Panc1 (cell line): Measurements from ENCODE around the gene NKD1. TPM values are rescaled to one million over a fixed set of nuclear protein-coding genes. Genes with fewer than 3 reads are reported as not detected.

Experiments
- ATAC-seq: fragments of 200-7000 bp; cut with Tn5 transposase; 2 replicates; pipeline ENCODE4 v1.9.1; 2020; ENCODE audit warnings: mild to moderate bottlenecking, moderate library complexity
- BruUV-seq: library from RNA; stranded (reverse); fragments of 400-500 nt; replicated peaks from 2 replicates; lab custom pipeline; 2021; lab: Mats Ljungman, UMichigan
- CTCF ChIA-PET: fragments of 300-600 bp; sonication (Branson Sonifier 250); formaldehyde crosslinking; loops from one replicate; lab custom pipeline; 2022; ENCODE audit warnings: antibody characterized with exemption; lab: Charles Lee
- POLR2A ChIA-PET: fragments of 300-600 bp; sonication (Branson Sonifier 250); formaldehyde crosslinking; loops from one replicate; lab custom pipeline; 2022; ENCODE audit warnings: antibody characterized with exemption; lab: Charles Lee
- DNase-seq: peaks from one replicate; pipeline ENCODE4 v3.0.0-alpha.2; 2010; ENCODE audit warnings: low read depth, low spot score
- H3K27ac ChIP-seq: 2 replicates; pipeline ENCODE4 v1.5.1; 2011; ENCODE audit warnings: mild to moderate bottlenecking, low read length, inconsistent platforms
- H3K27me3 ChIP-seq: fragments of 200-500 bp; sonication (Bioruptor generic); 2 replicates; pipeline ENCODE4 v1.6.0; 2014; ENCODE audit warnings: low read length, inconsistent platforms; ENCODE audit not compliant: control insufficient read depth, insufficient read depth
- H3K36me3 ChIP-seq: fragments of 200-500 bp; sonication (Bioruptor generic); 2 replicates; pipeline ENCODE4 v1.5.1; 2014; ENCODE audit warnings: inconsistent platforms, mild to moderate bottlenecking, low read length, moderate library complexity; ENCODE audit not compliant: control insufficient read depth, insufficient read depth
- H3K4me1 ChIP-seq: 2 replicates; pipeline ENCODE4 v1.5.1; 2011; ENCODE audit warnings: inconsistent platforms, mild to moderate bottlenecking, low read length, moderate library complexity; ENCODE audit not compliant: control insufficient read depth, insufficient read depth
- H3K4me3 ChIP-seq, 2 experiments: 2 replicates each; pipeline ENCODE4 v1.5.1; 2011 to 2012; ENCODE audit warnings: low read depth in 2 of 2, low read length in 2 of 2, mild to moderate bottlenecking in 2 of 2, inconsistent platforms in 1 of 2, moderate library complexity in 1 of 2
- H3K9me3 ChIP-seq: fragments of 200-500 bp; sonication (Bioruptor generic); 2 replicates; pipeline ENCODE4 v1.5.1; 2014; ENCODE audit warnings: low read depth, mild to moderate bottlenecking, inconsistent platforms, low read length, moderate library complexity; ENCODE audit not compliant: control insufficient read depth, insufficient read depth
- CTCF ChIP-seq: fragments of 450-650 bp; IDR thresholded peaks from 2 replicates; pipeline ENCODE4 v1.5.1; 2017; ENCODE audit warnings: mild to moderate bottlenecking
- POLR2AphosphoS5 ChIP-seq: IDR thresholded peaks from 2 replicates; pipeline ENCODE4 v1.6.1; 2012; ENCODE audit warnings: mild to moderate bottlenecking, low read depth, low read length, moderate library complexity
- REST ChIP-seq, 2 experiments: IDR thresholded peaks; 2 replicates each; pipeline ENCODE4 v1.6.1; 2011 to 2012; ENCODE audit warnings: low read depth in 2 of 2, control low read depth in 1 of 2, low read length in 1 of 2, mild to moderate bottlenecking in 1 of 2, moderate library complexity in 1 of 2; ENCODE audit not compliant: insufficient read depth in 1 of 2
- SIN3A ChIP-seq: IDR thresholded peaks from 2 replicates; pipeline ENCODE4 v1.6.1; 2012; ENCODE audit warnings: low read depth, mild to moderate bottlenecking, low read length, moderate library complexity, borderline replicate concordance; ENCODE audit not compliant: insufficient read depth
- TCF7L2 ChIP-seq: IDR thresholded peaks from 2 replicates; pipeline ENCODE4 v1.6.1; 2011; ENCODE audit warnings: mild to moderate bottlenecking, low read depth, low read length, inconsistent platforms
- in situ Hi-C: cut with HindIII; loops from 2 replicates; pipeline ENCODE4 v1.10.0; 2016; ENCODE audit warnings: low sequenced_read_pairs, low pct_unique_long_range_greater_than_20kb
- intact Hi-C: fragments of 100-400 bp; cut with micrococcal nuclease; formaldehyde crosslinking; loops from one replicate; pipeline ENCODE4 v1.10.0; 2022; ENCODE audit not compliant: unreplicated experiment
- total RNA-seq: library from RNA; stranded (reverse); gene quantifications from one replicate; pipeline ENCODE4 v1.2.1, GENCODE V29; 2021; ENCODE audit not compliant: unreplicated experiment

NKD1 gene
- total RNA-seq, 1 experiment from 2014 or later = 0.18 TPM

GRCh38 chr16:50501251-50501650 is 46.9 kb upstream of the NKD1 start:
- Histone ChIP-seq H3K9me3 (no peaks in the 10 kb centered on the region), H3K4me3 (no peak overlapping the region), H3K4me1 (no peaks in the 10 kb centered on the region), H3K27me3 (no peaks in the 10 kb centered on the region), H3K27ac (no peak overlapping the region), H3K36me3 (no peaks in the 10 kb centered on the region)
- ChIA-PET POLR2A (no interaction called here), CTCF (no interaction called here)
- TF ChIP-seq TCF7L2 = no peak
- in situ Hi-C loops (no loop called here), intact Hi-C loops (no loop called here)
- BruUV-seq = no TSS peak
- no peak for ATAC-seq
- no peak for DNase-seq

GRCh38 chr16:50501986-50502615 is 46.1 kb upstream of the NKD1 start:
- intact Hi-C loops (no loop called here), in situ Hi-C loops (no loop called here)
- no peak for ATAC-seq
- BruUV-seq = no TSS peak
- no peak overlapping the region for H3K4me3 ChIP-seq
- ChIA-PET POLR2A (no interaction called here), CTCF (no interaction called here)
- DNase-seq = no peak
- no peaks in the 10 kb centered on the region for H3K36me3 ChIP-seq
- no peak overlapping the region for H3K27ac ChIP-seq
- TF ChIP-seq SIN3A (no peak), POLR2AphosphoS5 (no peak), CTCF (no peak), REST (IDR thresholded peaks at IDR 0.05; ENCODE audit: insufficient read depth in 1 of 2, low read depth in 2 of 2, low read length in 1 of 2) (no peak), TCF7L2 (no peak)
- H3K27me3 ChIP-seq = no peaks in the 10 kb centered on the region
- H3K9me3 ChIP-seq = no peaks in the 10 kb centered on the region
- no peaks in the 10 kb centered on the region for H3K4me1 ChIP-seq

- ATAC-seq (no peak), DNase-seq (no peak)
- no peak overlapping the region for H3K4me3 ChIP-seq
- TF ChIP-seq POLR2AphosphoS5 = no peak
- TF ChIP-seq TCF7L2 = no peak
- no peak for TF ChIP-seq CTCF
- TF ChIP-seq SIN3A = no peak
- TF ChIP-seq REST (IDR thresholded peaks at IDR 0.05; ENCODE audit: insufficient read depth in 1 of 2, low read depth in 2 of 2, low read length in 1 of 2) = no peak
- ChIA-PET POLR2A (no interaction called here), CTCF (no interaction called here)
- no peaks in the 10 kb centered on the region for H3K36me3 ChIP-seq
- no peak overlapping the region for H3K27ac ChIP-seq
- in situ Hi-C loops (no loop called here), intact Hi-C loops (no loop called here)
- H3K27me3 ChIP-seq = no peaks in the 10 kb centered on the region
- BruUV-seq = no TSS peak
- H3K4me1 ChIP-seq = no peaks in the 10 kb centered on the region
- H3K9me3 ChIP-seq = no peaks in the 10 kb centered on the region
Measured at GRCh38 chr16:50502616-50503011, 45.6 kb upstream of the NKD1 start.
